Prostate gland (tissue), 2 donors: ENCODE results near the gene ADAM8.

Experiments used
- CTCF ChIP-seq, 4 experiments: fragments of 200-600 bp in 2 of 4; fragments of 450-650 bp in 2 of 4; sonication (generic) in 2 of 4; IDR thresholded peaks; 1 replicate in 3 of 4; 2 replicates in 1 of 4; pipeline ENCODE4 v1.5.1; 2016 to 2019; ENCODE audit warnings: antibody characterized with exemption in 4 of 4, mild to moderate bottlenecking in 2 of 4, moderate library complexity in 2 of 4
- POLR2AphosphoS5 ChIP-seq: sonication (generic); formaldehyde crosslinking; IDR thresholded peaks from one replicate; pipeline ENCODE4 v1.6.1; 2017; ENCODE audit warnings: antibody characterized with exemption

DNA sequence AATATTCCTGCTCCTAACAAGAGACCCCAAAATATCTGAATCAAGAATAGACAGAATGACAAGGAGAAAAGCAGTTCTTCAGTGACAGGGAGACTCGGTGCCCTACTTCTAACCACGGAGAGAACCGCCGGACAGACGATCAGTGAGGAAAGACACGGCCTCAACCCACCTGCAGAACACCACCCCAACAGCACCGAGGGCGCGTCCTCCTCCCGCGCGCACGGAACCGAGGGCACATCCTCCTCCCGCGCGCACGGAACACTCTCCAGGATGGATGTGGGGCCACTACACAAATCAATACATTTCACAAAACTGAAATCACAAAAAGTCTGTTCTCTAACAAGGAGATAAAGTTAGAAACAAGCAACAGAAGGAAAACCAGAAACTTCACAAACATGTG is 9.7 kb upstream of the ADAM8 start:
- TF ChIP-seq POLR2AphosphoS5 (no peak), CTCF (IDR thresholded peaks at IDR 0.05) (no peak)
